Measurements from ENCODE around the gene RASSF7.

RASSF7 gene

DNA sequence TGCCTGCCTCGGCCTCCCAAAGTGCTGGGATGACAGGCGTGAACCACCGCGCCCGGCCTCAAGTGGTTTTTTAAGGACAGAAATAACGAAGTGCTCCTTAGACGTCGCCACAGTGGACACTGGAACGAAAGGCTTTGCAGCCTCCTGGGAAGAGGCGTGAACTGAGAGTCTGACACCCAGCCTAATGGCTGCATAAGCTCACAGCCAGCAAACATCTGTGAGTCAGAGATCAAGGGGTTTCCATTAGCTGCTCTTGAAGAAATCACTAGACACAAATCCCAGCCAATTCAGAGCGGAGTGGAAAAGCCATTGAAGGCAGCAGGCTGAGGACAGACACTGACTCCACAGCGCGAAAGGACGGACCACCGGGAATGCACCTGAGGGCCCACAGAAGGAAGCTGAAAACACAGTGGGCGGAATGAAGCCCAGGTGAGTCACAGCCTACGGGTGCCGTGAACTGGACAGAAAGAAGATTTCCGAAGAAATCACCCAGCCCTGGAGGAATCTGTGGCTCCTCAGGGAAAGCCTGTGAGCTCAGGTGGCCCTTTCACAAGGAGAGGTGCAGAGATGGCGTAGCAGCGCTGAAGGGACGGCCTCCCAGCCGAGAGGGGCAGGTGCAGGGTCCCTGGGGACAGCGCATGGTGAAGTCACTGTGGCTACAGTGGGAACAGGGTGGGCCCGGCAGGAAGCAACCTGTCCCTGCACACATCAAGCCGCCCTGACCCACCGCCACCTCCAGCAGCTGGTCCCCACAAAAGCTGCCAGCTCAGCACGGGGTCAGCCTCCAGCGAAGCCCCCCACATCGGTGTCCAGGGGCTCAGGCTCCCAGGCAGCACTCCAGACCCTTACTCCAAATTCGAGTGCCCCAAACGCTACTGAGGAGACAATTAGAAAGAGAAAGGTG is 11.8 kb upstream of the RASSF7 start:
- no peak overlapping the region for H3K4me3 ChIP-seq (replicated peaks in 1 of 2; ENCODE audit: low read depth in 2 of 2, low read length in 2 of 2)

DNA sequence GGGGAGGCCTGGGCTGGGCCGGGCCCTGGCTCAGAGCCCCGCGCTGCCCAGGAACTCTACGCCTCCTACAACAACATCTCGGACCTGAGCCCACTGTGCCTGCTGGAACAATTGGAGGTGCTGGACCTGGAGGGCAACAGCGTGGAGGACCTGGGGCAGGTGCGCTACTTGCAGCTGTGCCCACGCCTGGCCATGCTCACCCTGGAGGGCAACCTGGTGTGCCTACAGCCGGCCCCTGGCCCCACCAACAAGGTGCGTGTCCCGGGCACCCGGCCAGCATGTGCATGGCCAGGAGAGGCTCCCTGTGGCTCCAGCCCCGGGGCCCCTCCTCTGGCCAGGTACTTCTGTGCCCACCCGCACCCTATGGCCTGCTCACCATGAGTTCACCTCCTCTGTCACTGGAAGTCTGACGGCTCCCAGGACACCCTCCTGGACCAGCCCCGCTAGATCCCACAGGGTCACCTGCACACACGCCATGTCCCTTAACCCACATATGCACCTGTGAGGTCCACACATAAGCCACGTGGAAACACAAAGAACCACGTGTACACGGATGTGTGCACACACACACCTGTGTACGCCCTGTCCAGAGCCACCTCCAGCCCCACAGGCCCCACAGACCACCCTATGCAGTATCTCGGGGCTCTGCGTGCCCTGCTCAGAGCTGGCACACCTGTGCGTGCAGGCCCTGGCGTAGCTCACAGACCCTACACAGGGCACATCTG is 10.6 kb upstream of the RASSF7 start:
- TF ChIP-seq, protein P1, sequence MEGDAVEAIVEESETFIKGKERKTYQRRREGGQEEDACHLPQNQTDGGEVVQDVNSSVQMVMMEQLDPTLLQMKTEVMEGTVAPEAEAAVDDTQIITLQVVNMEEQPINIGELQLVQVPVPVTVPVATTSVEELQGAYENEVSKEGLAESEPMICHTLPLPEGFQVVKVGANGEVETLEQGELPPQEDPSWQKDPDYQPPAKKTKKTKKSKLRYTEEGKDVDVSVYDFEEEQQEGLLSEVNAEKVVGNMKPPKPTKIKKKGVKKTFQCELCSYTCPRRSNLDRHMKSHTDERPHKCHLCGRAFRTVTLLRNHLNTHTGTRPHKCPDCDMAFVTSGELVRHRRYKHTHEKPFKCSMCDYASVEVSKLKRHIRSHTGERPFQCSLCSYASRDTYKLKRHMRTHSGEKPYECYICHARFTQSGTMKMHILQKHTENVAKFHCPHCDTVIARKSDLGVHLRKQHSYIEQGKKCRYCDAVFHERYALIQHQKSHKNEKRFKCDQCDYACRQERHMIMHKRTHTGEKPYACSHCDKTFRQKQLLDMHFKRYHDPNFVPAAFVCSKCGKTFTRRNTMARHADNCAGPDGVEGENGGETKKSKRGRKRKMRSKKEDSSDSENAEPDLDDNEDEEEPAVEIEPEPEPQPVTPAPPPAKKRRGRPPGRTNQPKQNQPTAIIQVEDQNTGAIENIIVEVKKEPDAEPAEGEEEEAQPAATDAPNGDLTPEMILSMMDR (IDR thresholded peaks at IDR 0.05; ENCODE audit: low read depth, low read length): no peak
- no peak overlapping the region for H3K4me3 ChIP-seq (replicated peaks in 1 of 2; ENCODE audit: low read depth in 2 of 2, low read length in 2 of 2)
- DNase-seq (ENCODE audit: low read depth in 2 of 2): no peak

More for the DNA sequence above, 11.8 kb upstream of the RASSF7 start:
- DNase-seq (ENCODE audit: low read depth in 2 of 2): no peak
- TF ChIP-seq, protein P1 (IDR thresholded peaks at IDR 0.05; ENCODE audit: low read depth, low read length): no peak

DNA sequence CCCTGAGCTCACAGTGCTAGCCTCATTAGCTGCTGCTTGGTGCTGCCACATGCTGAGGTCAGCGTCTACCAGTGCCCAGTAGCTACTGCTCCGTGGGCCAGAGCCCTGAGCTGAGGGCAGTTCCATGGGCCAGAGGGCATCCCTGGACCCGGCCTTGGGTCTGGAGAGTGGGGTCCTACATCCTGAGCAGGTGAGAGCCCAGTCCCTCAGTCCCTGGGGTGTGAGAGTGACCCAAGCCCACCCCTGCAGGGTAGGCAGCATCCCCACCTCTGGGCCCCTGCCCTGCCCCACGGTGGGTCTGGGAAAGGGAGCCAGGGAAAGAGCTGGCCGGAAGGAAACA is 10.1 kb upstream of the RASSF7 start:
- TF ChIP-seq, protein P1 (IDR thresholded peaks at IDR 0.05; ENCODE audit: low read depth, low read length): no peak
- no peak for DNase-seq (ENCODE audit: low read depth in 2 of 2)
- H3K4me3 ChIP-seq (replicated peaks in 1 of 2; ENCODE audit: low read depth in 2 of 2, low read length in 2 of 2): no peak overlapping the region

DNA sequence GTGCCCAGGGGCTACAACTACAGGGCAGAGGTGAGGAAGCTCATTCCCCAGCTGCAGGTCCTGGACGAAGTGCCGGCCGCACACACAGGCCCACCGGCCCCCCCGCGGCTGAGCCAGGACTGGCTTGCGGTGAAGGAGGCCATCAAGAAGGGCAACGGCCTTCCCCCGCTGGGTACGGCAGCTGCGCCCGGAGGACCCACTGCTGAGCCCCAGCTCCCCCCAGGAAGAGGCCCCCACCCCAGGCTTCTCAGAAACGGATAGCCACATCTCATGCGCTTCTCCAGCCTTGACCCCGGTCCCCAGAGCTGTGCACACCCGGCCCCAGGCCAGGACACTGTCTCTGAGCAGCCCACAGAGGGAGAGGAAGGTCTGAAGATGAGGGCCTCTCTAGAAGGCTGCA is 9.6 kb upstream of the RASSF7 start:
- no peak for DNase-seq (ENCODE audit: low read depth in 2 of 2)
- TF ChIP-seq, protein P1 (IDR thresholded peaks at IDR 0.05; ENCODE audit: low read depth, low read length): no peak
- no peak overlapping the region for H3K4me3 ChIP-seq (replicated peaks in 1 of 2; ENCODE audit: low read depth in 2 of 2, low read length in 2 of 2)

DNA sequence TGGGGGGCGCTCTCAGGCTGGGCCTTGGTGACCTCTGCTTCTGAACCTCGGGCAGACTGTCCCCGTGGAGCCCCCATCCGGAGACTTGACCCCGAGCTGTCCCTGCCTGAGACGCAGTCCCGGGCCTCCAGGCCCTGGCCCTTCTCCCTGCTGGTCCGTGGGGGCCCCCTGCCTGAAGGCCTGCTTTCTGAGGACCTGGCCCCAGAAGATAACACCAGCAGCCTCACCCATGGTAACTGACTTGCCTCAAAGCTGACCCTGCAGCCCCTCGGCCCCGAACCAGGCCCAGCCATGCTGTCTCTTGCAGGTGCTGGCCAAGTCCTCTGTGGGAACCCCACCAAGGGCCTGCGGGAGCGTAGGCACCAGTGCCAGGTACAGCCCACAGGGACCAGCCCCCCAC is 9.2 kb upstream of the RASSF7 start:
- H3K4me3 ChIP-seq (replicated peaks in 1 of 2; ENCODE audit: low read depth in 2 of 2, low read length in 2 of 2): no peak overlapping the region
- DNase-seq (ENCODE audit: low read depth in 2 of 2): no peak
- TF ChIP-seq, protein P1 (IDR thresholded peaks at IDR 0.05; ENCODE audit: low read depth, low read length): no peak

DNA sequence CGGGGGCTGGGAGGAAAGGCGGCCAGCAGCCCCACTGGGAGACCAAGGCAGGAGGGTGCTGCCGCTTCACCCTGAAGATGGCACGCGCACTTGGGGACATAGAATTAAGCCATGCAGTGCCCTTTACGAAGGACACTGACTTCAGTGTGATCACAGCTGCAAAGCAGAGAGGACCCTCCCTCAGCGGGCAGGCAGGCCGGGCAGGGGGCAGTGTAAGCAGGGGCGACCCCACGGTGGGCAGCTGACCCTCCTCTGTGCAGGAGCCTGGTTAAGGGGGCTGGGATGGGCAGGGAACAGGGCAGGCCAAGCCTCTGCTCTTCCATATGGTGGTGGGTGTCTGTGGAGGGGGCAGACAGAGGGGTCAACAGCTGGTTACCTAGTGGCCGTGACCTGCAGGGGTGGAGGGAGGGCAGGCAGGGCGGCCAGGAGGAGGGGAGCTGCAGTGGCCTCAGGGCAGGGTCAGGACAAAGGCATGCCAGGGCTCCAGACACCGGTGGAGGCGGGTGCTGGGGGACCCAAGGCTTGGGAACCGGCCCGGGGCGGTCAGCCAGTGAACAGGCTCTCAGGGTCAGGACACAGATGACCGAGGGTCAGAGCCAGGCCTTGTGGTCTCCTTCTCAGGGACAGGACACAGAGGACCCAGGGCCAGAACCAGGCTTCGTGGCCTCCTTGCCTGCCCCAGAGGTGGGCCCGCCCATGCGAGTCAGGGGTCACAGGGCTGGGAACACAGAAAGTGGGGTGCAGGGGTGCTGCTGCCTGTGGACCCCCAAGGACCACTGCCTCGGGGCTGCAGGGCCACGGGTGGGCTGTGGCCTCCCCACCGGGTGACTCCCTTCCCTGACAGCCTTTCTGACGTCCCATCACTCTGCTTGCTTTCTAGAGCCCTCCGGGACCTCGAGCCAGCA is 7.4 kb upstream of the RASSF7 start:
- H3K4me3 ChIP-seq (replicated peaks in 1 of 2; ENCODE audit: low read depth in 2 of 2, low read length in 2 of 2): no peak overlapping the region
- TF ChIP-seq, protein P1 (IDR thresholded peaks at IDR 0.05; ENCODE audit: low read depth, low read length): no peak
- no peak for DNase-seq (ENCODE audit: low read depth in 2 of 2)

All from cardiac fibroblast (primary cell).